Measurements from ENCODE around the gene HAPLN2. TPM values are rescaled to one million over a fixed set of nuclear protein-coding genes. Genes with fewer than 3 reads are reported as not detected.

The HAPLN2 gene
- total and polyA plus RNA-seq, 2 of the 8 experiments (the other 6 are each of a cell fraction or from before 2014, with no cell fraction given): 0.19 to 0.51 TPM

GRCh38 chr1:156627313-156627880 lies 8.2 kb downstream of the HAPLN2 start (continued):
- peak; percentile 21; the same call in 1 of the 2 replicates for TF ChIP-seq MAX (IDR thresholded peaks at IDR 0.05)

All from H1 (cell line).